ENCODE data around the gene ULK4.
"Not testable (repeated sequence)": the region's sequence is repeated elsewhere in the genome, so short reads cannot be mapped to it uniquely, and the experiment has no call there.

The ULK4 gene

DNA sequence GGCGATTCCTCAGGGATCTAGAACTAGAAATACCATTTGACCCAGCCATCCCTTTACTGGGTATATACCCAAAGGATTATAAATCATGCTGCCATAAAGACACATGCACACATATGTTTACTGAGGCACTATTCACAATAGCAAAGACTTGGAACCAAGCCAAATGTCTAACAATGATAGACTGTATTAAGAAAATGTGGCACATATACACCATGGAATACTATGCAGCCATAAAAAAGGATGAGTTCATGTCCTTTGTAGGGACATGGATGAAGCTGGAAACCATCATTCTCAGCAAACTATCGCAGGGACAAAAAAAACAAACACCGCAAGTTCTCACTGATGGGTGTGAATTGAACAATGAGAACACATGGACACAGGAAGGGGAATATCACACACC lies 515.6 kb downstream of the ULK4 start:
- not testable (repeated sequence) for H3K4me1 ChIP-seq (ENCODE audit: insufficient read depth, low read length); H3K27me3 ChIP-seq (ENCODE audit: insufficient read depth, low read length); H3K9me3 ChIP-seq (ENCODE audit: low read length); H3K4me3 ChIP-seq (ENCODE audit: low read length); H2AFZ ChIP-seq (ENCODE audit: low read depth, low read length); H3K36me3 ChIP-seq (ENCODE audit: insufficient read depth, low read length)

DNA sequence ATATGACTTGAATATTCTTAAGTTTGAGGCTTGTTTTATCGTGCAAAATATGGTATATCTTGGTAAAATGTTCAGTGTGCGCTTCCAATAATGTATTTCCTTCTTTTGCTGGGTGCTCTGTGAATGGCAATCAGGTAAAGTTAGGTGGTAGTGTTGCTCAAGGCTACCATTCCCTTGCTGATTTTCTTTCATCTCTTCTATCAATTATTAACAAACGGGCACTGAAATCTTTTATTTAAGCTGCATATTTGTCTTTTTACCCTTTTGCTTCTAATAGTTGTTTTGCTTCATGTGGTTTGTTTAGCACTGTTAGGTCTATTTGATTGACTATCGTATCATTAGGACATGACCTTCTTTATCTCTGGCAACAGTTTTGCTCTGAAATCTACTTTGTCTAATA lies 520.3 kb downstream of the ULK4 start:
- H3K4me3 ChIP-seq (ENCODE audit: low read length), result no peak overlapping the region
- H3K36me3 ChIP-seq (ENCODE audit: insufficient read depth, low read length), result no peaks in the 10 kb centered on the region
- no peaks in the 10 kb centered on the region for H3K27me3 ChIP-seq (ENCODE audit: insufficient read depth, low read length)
- no peak overlapping the region for H2AFZ ChIP-seq (ENCODE audit: low read depth, low read length)
- H3K9me3 ChIP-seq (ENCODE audit: low read length), result no peaks in the 10 kb centered on the region
- peaks cover 7% of the 10 kb centered on the region for H3K4me1 ChIP-seq (ENCODE audit: insufficient read depth, low read length)

DNA sequence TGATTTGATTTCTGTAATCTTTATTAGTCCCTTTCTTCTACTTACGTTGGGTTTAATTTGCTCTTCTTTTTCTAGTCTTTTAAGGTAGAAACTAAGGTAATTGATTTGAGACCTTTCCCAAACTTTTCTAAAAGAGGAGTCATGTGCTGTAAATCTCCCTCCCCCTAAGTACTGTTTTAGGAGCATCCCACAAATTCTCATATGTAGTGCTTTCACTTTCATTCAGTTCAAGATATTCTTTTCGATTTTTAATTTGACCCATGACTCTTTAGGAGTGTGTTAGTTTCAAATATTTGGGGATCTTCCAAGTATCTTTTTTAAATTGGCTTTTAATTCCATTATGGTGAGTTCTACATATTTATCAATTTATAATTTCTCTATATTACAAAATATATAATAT lies 520.8 kb downstream of the ULK4 start:
- Histone ChIP-seq H3K36me3 (ENCODE audit: insufficient read depth, low read length) (no peaks in the 10 kb centered on the region), H3K4me3 (ENCODE audit: low read length) (no peak overlapping the region), H3K9me3 (ENCODE audit: low read length) (no peaks in the 10 kb centered on the region), H2AFZ (ENCODE audit: low read depth, low read length) (no peak overlapping the region), H3K27me3 (ENCODE audit: insufficient read depth, low read length) (no peaks in the 10 kb centered on the region), H3K4me1 (ENCODE audit: insufficient read depth, low read length) (peaks cover 8% of the 10 kb centered on the region)

DNA sequence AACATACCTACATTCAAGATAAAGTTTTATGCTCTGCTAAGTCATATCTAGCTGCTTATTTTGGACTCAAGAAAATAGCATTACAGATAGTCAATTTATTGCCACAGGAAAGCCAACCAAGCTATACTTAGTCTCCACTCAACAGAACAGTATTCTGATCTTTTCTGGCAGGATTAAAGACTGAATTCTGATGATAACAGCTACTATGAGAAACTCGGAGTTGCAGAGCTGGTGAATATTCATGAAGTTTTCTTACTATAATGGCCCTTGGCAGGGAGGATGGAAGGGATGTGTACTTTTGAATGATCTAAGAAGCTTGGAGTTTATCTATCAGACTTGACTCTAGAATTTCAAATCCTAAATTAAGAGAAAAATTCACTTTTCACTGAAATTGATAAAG lies 524.9 kb downstream of the ULK4 start:
- Histone ChIP-seq H3K9me3 (ENCODE audit: low read length) (no peaks in the 10 kb centered on the region), H3K4me1 (ENCODE audit: insufficient read depth, low read length) (peaks cover 8% of the 10 kb centered on the region), H3K27me3 (ENCODE audit: insufficient read depth, low read length) (no peaks in the 10 kb centered on the region), H3K36me3 (ENCODE audit: insufficient read depth, low read length) (no peaks in the 10 kb centered on the region), H3K4me3 (ENCODE audit: low read length) (no peak overlapping the region), H2AFZ (ENCODE audit: low read depth, low read length) (no peak overlapping the region)

DNA sequence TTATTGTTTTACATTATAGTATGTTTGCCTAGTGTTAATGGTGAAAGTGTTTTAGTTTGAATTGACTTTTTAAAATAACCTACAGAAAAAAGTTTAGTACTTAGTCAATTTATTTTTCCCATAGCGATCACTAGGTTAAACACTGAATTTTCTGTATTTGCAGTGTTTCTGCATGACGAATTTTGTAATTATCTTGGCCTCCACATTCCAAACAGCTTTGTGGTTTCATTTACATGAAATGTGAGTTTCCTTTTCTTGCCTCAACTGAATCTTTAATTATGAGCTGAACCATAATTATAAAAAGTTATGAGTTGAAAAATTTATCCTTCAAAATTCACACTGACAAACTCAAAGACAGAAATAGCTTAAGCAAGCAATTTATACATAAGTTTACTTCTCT lies 527.1 kb downstream of the ULK4 start:
- Histone ChIP-seq H2AFZ (ENCODE audit: low read depth, low read length) (no peak overlapping the region), H3K27me3 (ENCODE audit: insufficient read depth, low read length) (no peaks in the 10 kb centered on the region), H3K4me3 (ENCODE audit: low read length) (no peak overlapping the region), H3K9me3 (ENCODE audit: low read length) (no peaks in the 10 kb centered on the region), H3K36me3 (ENCODE audit: insufficient read depth, low read length) (no peaks in the 10 kb centered on the region), H3K4me1 (ENCODE audit: insufficient read depth, low read length) (peaks cover 8% of the 10 kb centered on the region)

DNA sequence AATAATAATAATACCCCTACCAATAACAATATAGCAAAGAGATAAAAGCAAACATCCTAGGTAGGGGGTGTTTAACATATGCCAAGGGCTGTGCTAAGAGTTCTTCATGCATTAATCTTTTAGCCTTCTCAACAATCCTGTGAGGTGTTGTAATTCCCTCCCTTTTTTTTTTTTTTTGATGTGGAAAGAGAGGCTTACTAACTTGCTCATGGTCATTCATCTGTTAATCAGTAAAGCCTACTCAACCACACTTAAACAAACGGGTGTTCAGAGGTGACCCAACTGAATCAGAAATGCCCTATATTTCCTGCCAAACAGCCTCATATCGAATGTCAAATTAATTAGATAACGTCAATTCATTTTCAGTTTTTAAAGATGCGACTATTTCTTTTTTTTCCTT lies 530.5 kb downstream of the ULK4 start:
- no peaks in the 10 kb centered on the region for H3K4me1 ChIP-seq (ENCODE audit: insufficient read depth, low read length)
- no peaks in the 10 kb centered on the region for H3K36me3 ChIP-seq (ENCODE audit: insufficient read depth, low read length)
- no peak overlapping the region for H2AFZ ChIP-seq (ENCODE audit: low read depth, low read length)
- no peak overlapping the region for H3K4me3 ChIP-seq (ENCODE audit: low read length)
- H3K27me3 ChIP-seq (ENCODE audit: insufficient read depth, low read length), result no peaks in the 10 kb centered on the region
- H3K9me3 ChIP-seq (ENCODE audit: low read length), result no peaks in the 10 kb centered on the region

DNA sequence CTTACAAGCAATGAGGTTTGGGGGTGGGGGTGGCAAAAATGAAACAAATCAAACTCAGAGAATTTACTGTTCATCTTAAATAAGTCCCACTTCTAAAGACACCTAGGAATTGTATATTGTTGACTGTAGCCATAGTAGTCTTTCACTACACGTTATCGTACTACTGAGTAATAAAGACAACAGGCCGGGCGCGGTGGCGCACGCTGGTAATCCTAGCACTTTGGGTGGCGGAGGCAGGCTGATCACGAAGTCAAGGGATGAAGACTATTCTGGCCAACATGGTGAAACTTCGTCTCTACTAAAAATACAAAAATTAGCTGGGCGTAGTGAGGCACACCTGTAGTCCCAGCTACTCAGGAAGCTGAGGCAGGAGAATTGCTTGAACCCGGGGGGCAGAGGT lies 531.0 kb downstream of the ULK4 start:
- Histone ChIP-seq H3K27me3 (ENCODE audit: insufficient read depth, low read length) (no peaks in the 10 kb centered on the region), H3K9me3 (ENCODE audit: low read length) (no peaks in the 10 kb centered on the region), H3K4me1 (ENCODE audit: insufficient read depth, low read length) (no peaks in the 10 kb centered on the region), H3K4me3 (ENCODE audit: low read length) (no peak overlapping the region), H3K36me3 (ENCODE audit: insufficient read depth, low read length) (no peaks in the 10 kb centered on the region), H2AFZ (ENCODE audit: low read depth, low read length) (no peak overlapping the region)

DNA sequence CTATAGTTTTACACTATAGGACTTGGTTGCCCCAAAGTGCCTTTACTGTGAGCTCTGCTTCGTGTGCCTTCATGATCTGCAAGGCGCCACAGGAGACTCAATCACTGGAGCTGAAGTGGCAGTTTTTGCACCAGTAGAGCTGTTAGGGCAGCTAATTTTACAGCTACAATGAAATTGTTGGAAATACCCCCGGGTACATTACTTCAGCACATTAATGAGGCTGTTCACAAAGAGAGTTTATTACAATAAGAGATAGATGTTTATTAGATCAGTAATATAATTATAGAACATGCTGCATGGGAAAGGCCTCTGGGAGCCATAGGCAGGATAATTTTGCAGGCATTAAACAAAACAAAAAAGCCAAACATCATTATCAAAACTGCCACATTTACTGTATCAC lies 531.5 kb downstream of the ULK4 start:
- no peaks in the 10 kb centered on the region for H3K27me3 ChIP-seq (ENCODE audit: insufficient read depth, low read length)
- no peaks in the 10 kb centered on the region for H3K4me1 ChIP-seq (ENCODE audit: insufficient read depth, low read length)
- no peaks in the 10 kb centered on the region for H3K9me3 ChIP-seq (ENCODE audit: low read length)
- no peak overlapping the region for H3K4me3 ChIP-seq (ENCODE audit: low read length)
- H2AFZ ChIP-seq (ENCODE audit: low read depth, low read length), result no peak overlapping the region
- H3K36me3 ChIP-seq (ENCODE audit: insufficient read depth, low read length), result no peaks in the 10 kb centered on the region

DNA sequence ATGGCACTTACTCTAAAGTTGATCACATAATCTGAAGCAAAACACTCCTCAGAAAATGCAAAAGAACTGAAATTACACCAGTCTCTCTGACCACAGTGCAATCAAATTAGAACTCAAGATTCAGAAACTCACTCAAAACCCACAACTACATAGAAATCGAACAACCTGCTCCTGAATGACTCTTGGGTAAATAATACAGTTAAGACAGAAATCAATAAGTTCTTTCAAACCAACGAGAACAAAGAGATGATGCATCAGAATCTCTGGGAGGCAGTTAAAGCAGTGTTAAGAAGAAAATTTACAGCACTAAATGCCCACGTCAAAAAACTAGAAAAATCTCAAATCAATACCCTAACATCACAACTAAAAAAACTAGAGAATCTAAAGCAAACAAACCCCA lies 535.4 kb downstream of the ULK4 start:
- Histone ChIP-seq H3K36me3 (ENCODE audit: insufficient read depth, low read length) (no peaks in the 10 kb centered on the region), H3K4me3 (ENCODE audit: low read length) (no peak overlapping the region), H2AFZ (ENCODE audit: low read depth, low read length) (no peak overlapping the region), H3K4me1 (ENCODE audit: insufficient read depth, low read length) (no peaks in the 10 kb centered on the region), H3K9me3 (ENCODE audit: low read length) (peaks cover 3% of the 10 kb centered on the region), H3K27me3 (ENCODE audit: insufficient read depth, low read length) (no peaks in the 10 kb centered on the region)

DNA sequence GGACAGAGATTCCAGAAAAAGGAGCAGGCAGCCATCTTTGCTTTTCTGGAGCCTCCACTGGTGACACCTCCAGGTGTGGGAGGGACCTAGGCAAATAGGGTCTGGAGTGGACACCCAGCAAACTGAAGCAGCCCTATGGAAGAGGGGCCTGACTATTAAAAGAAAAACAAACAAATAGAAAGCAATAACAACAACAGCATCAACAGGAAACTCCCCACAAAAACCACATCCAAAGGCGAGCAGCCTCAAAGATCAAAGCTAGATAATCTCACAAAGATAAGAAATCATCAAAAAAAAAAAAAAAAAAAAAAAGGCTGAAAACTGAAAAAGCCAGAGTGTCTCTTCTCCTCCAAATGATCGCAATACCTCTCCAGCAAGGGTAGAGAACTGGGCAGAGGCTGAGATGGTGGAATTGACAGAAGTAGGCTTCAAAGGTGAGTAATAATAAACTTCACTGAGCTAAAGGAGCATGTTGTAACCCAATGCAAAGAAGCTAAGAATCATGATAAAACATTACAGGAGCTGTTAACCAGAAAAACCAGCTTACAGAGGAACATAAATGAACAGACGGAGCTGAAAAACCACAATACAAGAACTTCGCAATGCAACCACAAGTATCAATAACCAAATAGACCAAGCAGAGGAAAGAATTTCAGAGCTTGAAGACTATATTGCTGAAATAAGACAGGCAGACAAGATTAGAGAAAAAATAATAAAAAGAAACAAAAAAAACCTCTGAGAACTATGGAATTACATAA lies 537.2 kb downstream of the ULK4 start:
- H3K9me3 ChIP-seq (ENCODE audit: low read length), result peaks cover 3% of the 10 kb centered on the region
- no peaks in the 10 kb centered on the region for H3K27me3 ChIP-seq (ENCODE audit: insufficient read depth, low read length)
- no peak overlapping the region for H2AFZ ChIP-seq (ENCODE audit: low read depth, low read length)
- no peak overlapping the region for H3K4me3 ChIP-seq (ENCODE audit: low read length)
- peaks cover under 1% of the 10 kb centered on the region for H3K4me1 ChIP-seq (ENCODE audit: insufficient read depth, low read length)
- no peaks in the 10 kb centered on the region for H3K36me3 ChIP-seq (ENCODE audit: insufficient read depth, low read length)

DNA sequence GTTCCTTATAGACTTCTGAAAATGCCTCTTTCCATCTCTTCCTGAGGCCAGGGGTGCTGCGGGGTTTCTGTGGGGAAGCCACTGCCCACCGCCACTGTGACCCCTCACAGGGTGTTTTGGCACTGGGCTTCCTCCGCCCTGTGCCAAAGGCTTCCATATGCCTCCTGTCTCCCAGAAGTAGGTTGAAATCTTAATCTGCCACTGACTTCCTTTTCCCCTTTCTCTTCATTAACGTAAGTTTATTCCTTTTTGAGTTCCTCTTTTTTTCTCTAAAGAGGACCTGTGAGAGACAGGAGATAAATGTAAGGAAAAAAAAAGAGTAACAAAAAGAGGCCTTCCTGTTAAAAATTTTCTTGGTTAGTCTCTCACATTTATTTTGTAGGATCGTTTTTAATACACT lies 542.1 kb downstream of the ULK4 start:
- peaks cover 11% of the 10 kb centered on the region for H3K4me1 ChIP-seq (ENCODE audit: insufficient read depth, low read length)
- no peak overlapping the region for H3K4me3 ChIP-seq (ENCODE audit: low read length)
- H3K36me3 ChIP-seq (ENCODE audit: insufficient read depth, low read length), result no peaks in the 10 kb centered on the region
- no peak overlapping the region for H2AFZ ChIP-seq (ENCODE audit: low read depth, low read length)
- no peaks in the 10 kb centered on the region for H3K27me3 ChIP-seq (ENCODE audit: insufficient read depth, low read length)
- peaks cover 3% of the 10 kb centered on the region for H3K9me3 ChIP-seq (ENCODE audit: low read length)

DNA sequence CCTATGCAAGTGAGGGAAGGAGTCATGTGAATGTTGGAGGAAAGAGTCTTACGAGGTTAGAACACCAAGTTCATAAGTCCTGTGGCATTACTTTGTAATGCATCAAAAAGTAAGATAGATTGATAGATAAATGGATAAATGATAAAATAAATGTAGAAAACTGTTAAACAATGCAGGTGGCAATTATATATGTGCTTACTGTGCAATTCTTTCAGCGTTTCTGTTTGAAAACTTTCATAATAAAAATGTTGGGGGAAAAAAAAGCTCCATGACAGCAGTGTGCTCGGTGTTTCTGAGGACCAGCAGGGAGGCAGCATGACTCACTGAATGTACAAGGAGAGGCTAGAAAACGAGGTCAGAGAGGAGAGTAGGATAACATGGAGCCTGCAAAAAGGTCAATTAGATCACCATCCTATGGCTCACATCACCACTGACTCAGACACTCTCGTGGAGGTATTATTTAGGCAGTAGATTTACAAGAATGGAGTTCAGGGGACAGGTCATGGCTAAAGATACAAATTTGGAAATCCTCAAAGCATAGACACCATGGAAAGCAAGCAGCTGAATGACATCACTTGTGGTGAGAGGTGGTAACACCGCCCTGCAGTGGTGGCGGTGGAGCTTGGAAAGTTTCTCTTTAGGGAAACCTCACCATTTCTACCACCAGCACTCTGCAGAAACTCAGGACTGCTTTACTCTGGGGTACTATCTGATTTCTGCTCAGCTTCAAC lies 542.8 kb downstream of the ULK4 start:
- Histone ChIP-seq H2AFZ (ENCODE audit: low read depth, low read length) (no peak overlapping the region), H3K36me3 (ENCODE audit: insufficient read depth, low read length) (no peaks in the 10 kb centered on the region), H3K27me3 (ENCODE audit: insufficient read depth, low read length) (no peaks in the 10 kb centered on the region), H3K4me1 (ENCODE audit: insufficient read depth, low read length) (peaks cover 11% of the 10 kb centered on the region), H3K9me3 (ENCODE audit: low read length) (peaks cover under 1% of the 10 kb centered on the region), H3K4me3 (ENCODE audit: low read length) (no peak overlapping the region)

DNA sequence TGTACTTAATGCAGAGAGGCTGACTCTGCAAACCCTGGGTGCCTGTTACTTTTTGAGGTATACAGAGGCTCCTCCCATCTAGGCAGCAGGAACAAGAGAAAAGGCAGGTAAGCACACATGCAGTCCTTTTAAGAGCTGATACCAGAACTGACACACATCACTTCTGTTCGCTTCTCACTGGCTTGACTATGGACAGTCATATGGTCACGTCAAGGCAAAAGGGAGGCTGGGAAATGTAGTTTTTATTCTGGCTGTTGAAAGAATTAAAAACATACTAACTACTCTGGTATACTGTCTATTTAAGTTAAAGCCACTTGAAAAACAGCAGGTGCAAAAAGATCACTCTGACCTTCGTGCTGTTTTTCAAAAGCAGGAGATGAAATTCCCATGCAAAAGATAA lies 544.3 kb downstream of the ULK4 start:
- no peaks in the 10 kb centered on the region for H3K9me3 ChIP-seq (ENCODE audit: low read length)
- H3K27me3 ChIP-seq (ENCODE audit: insufficient read depth, low read length), result no peaks in the 10 kb centered on the region
- H2AFZ ChIP-seq (ENCODE audit: low read depth, low read length), result no peak overlapping the region
- H3K4me1 ChIP-seq (ENCODE audit: insufficient read depth, low read length), result peaks cover 11% of the 10 kb centered on the region
- H3K36me3 ChIP-seq (ENCODE audit: insufficient read depth, low read length), result no peaks in the 10 kb centered on the region
- H3K4me3 ChIP-seq (ENCODE audit: low read length), result no peak overlapping the region

DNA sequence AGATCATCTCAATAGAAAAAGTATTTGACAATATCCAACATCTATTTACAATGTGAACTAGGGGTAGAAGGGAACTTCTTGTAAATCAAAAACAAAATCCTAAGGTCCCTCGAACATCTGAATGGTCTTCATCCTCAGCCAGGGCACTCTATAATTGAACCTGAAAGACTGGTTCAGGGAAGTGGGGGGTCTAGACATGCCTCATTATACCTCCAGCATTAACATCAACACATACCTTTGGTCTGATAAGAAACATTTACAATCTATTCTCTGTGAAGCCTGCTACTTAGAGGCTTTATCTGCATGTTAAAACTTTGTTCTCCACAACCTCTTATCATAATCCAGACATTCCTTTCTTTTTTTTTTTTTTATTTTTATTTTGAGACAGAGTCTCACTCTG lies 550.8 kb downstream of the ULK4 start:
- Histone ChIP-seq H3K9me3 (ENCODE audit: low read length) (no peaks in the 10 kb centered on the region), H3K4me3 (ENCODE audit: low read length) (no peak overlapping the region), H3K36me3 (ENCODE audit: insufficient read depth, low read length) (no peaks in the 10 kb centered on the region), H3K4me1 (ENCODE audit: insufficient read depth, low read length) (peaks cover 2% of the 10 kb centered on the region), H3K27me3 (ENCODE audit: insufficient read depth, low read length) (no peaks in the 10 kb centered on the region), H2AFZ (ENCODE audit: low read depth, low read length) (no peak overlapping the region)
